ENCODE measurements around the gene EDRF1. TPM values are rescaled to one million over a fixed set of nuclear protein-coding genes. Genes with fewer than 3 reads are reported as not detected.

EDRF1 gene
- total and polyA plus RNA-seq, 2 experiments from 2014 or later, result 10.1 to 28.9 TPM

DNA sequence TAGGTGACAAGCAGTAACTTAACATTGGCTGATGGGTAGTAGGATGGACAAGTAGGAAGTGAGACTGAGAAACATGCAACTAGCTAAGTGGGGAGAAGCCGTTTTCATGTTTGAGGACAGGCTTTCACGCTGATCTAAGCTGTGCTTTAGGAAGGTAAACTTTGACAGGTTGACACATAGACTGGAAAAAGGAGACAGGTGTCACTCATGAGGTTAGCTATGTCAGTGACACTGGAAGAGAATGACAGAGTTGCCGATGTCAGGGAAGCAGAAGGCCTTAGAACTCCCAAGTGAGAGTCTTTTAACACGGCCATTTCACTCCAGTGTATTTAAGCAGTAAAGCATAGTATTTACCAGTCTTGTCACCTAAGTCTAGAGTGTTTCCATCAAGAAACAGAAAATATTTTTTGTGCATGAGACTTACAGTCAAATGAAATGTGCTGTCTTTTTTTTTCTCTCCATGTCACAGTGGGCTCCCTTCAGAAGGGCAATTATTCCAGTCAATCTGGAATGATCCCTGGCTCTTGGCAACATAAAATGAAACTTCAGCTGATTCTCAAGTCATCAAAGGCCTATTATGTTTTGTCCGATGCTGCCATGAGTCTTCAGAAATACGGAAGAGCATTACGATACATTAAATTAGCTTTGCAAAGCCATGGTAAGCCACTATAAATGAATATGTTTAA is 20.6 kb downstream of the EDRF1 start:
- H3K79me2 ChIP-seq, result no peaks in the 10 kb centered on the region
- no peaks in the 10 kb centered on the region for H3K27me3 ChIP-seq
- no peaks in the 10 kb centered on the region for H3K9me2 ChIP-seq (replicated peaks; ENCODE audit: insufficient read depth)
- DNase-seq (ENCODE audit: low spot score), result no peak
- H3K27ac ChIP-seq, result no peak overlapping the region
- 94% methylated on average over 7 of the region's 7 CpGs for WGBS (ENCODE audit: low lambda C conversion rate, missing lambda C conversion rate)
- TF ChIP-seq EZH2 (IDR thresholded peaks at IDR 0.05; ENCODE audit: borderline replicate concordance) (no peak), EZH2phosphoT487 (IDR thresholded peaks at IDR 0.05; ENCODE audit: low read depth, severe bottlenecking, unreplicated experiment) (no peak)
- TF ChIP-seq, protein P1, sequence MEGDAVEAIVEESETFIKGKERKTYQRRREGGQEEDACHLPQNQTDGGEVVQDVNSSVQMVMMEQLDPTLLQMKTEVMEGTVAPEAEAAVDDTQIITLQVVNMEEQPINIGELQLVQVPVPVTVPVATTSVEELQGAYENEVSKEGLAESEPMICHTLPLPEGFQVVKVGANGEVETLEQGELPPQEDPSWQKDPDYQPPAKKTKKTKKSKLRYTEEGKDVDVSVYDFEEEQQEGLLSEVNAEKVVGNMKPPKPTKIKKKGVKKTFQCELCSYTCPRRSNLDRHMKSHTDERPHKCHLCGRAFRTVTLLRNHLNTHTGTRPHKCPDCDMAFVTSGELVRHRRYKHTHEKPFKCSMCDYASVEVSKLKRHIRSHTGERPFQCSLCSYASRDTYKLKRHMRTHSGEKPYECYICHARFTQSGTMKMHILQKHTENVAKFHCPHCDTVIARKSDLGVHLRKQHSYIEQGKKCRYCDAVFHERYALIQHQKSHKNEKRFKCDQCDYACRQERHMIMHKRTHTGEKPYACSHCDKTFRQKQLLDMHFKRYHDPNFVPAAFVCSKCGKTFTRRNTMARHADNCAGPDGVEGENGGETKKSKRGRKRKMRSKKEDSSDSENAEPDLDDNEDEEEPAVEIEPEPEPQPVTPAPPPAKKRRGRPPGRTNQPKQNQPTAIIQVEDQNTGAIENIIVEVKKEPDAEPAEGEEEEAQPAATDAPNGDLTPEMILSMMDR (IDR thresholded peaks at IDR 0.05; ENCODE audit: poor library complexity), result no peak
- no peaks in the 10 kb centered on the region for H3K4me1 ChIP-seq (ENCODE audit: insufficient read depth)
- no peaks in the 10 kb centered on the region for H3K36me3 ChIP-seq (replicated peaks; ENCODE audit: insufficient read depth, low read depth)
- H3K4me2 ChIP-seq, result no peak overlapping the region
- no peak overlapping the region for H3K4me3 ChIP-seq
- H4K20me1 ChIP-seq (ENCODE audit: insufficient read depth, poor library complexity, severe bottlenecking), result no peaks in the 10 kb centered on the region
- H2AFZ ChIP-seq, result no peak overlapping the region
- no peaks in the 10 kb centered on the region for H3K9me3 ChIP-seq (ENCODE audit: low read depth)

DNA sequence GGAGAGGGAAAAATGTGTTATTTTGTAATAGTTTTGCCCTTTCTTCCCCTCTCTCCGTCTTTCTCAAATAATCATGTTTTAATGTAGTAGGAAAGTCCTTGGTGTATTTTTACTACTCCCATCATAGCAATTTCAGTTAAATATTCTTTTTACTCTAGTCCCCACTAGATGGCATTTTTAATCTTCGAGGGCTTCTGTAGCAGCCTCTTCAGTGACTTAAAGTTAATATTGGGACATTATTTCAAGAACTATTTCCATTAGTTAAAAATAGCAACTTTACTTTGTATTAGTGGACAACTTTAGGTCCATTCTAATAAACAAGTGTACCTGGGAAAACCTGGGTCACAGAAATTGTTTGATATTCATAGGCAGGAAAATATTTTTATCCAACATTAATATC is 23.0 kb downstream of the EDRF1 start:
- Histone ChIP-seq H3K36me3 (replicated peaks; ENCODE audit: insufficient read depth, low read depth) (no peaks in the 10 kb centered on the region), H3K27me3 (no peaks in the 10 kb centered on the region), H3K9me2 (replicated peaks; ENCODE audit: insufficient read depth) (no peaks in the 10 kb centered on the region), H3K4me2 (no peak overlapping the region), H2AFZ (no peak overlapping the region), H4K20me1 (ENCODE audit: insufficient read depth, poor library complexity, severe bottlenecking) (no peaks in the 10 kb centered on the region), H3K79me2 (no peaks in the 10 kb centered on the region), H3K4me1 (ENCODE audit: insufficient read depth) (no peaks in the 10 kb centered on the region), H3K27ac (no peak overlapping the region), H3K4me3 (no peak overlapping the region), H3K9me3 (ENCODE audit: low read depth) (no peaks in the 10 kb centered on the region)
- 77% methylated on average over 2 of the region's 2 CpGs for WGBS (ENCODE audit: low lambda C conversion rate, missing lambda C conversion rate)
- TF ChIP-seq EZH2 (IDR thresholded peaks at IDR 0.05; ENCODE audit: borderline replicate concordance) (no peak), EZH2phosphoT487 (IDR thresholded peaks at IDR 0.05; ENCODE audit: low read depth, severe bottlenecking, unreplicated experiment) (no peak)
- TF ChIP-seq, protein P1 (IDR thresholded peaks at IDR 0.05; ENCODE audit: poor library complexity), result no peak
- DNase-seq (ENCODE audit: low spot score), result no peak

DNA sequence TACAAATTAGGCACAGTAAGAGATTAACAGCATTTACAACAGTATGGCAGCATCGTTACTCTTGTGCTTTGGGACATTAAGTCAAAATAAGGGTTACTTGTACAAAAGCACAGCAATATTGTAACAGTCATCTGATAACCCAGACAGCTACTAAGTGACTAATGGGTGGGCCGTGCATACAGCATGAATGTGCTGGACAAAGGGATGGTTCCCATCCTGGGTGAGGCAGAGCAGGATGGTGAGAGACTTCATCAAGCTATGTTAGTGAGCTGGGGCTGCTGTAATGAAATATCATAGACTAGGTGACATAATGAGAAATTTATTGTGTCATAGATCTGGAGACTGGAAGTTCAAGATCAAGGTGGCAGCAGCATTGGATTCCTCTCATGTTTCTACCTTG is 25.4 kb downstream of the EDRF1 start:
- no peaks in the 10 kb centered on the region for H3K27me3 ChIP-seq
- H4K20me1 ChIP-seq (ENCODE audit: insufficient read depth, poor library complexity, severe bottlenecking), result no peaks in the 10 kb centered on the region
- DNase-seq (ENCODE audit: low spot score), result no peak
- 94% methylated on average over 2 of the region's 2 CpGs for WGBS (ENCODE audit: low lambda C conversion rate, missing lambda C conversion rate)
- H3K79me2 ChIP-seq, result no peaks in the 10 kb centered on the region
- no peaks in the 10 kb centered on the region for H3K9me2 ChIP-seq (replicated peaks; ENCODE audit: insufficient read depth)
- TF ChIP-seq EZH2phosphoT487 (IDR thresholded peaks at IDR 0.05; ENCODE audit: low read depth, severe bottlenecking, unreplicated experiment) (no peak), EZH2 (IDR thresholded peaks at IDR 0.05; ENCODE audit: borderline replicate concordance) (no peak)
- TF ChIP-seq, protein P1 (IDR thresholded peaks at IDR 0.05; ENCODE audit: poor library complexity), result no peak
- H3K4me3 ChIP-seq, result no peak overlapping the region
- no peaks in the 10 kb centered on the region for H3K4me1 ChIP-seq (ENCODE audit: insufficient read depth)
- H3K9me3 ChIP-seq (ENCODE audit: low read depth), result no peaks in the 10 kb centered on the region
- no peak overlapping the region for H3K27ac ChIP-seq
- H2AFZ ChIP-seq, result no peak overlapping the region
- no peaks in the 10 kb centered on the region for H3K36me3 ChIP-seq (replicated peaks; ENCODE audit: insufficient read depth, low read depth)
- H3K4me2 ChIP-seq, result no peak overlapping the region

Data from hepatocyte (in vitro differentiated cells).